Right kidney (tissue), 1 donor: ENCODE data around the gene CCDC102B.

Experiments
- DNase-seq: peaks from one replicate; pipeline ENCODE4 v3.0.0-alpha.2; 2016

CCDC102B gene

GRCh38 chr18:69088973-69089372 is 291.1 kb downstream of the CCDC102B start:
- no peak for DNase-seq

GRCh38 chr18:69097349-69097748 is 299.5 kb downstream of the CCDC102B start:
- no peak for DNase-seq

- DNase-seq: no peak
These were observed 305.1 kb downstream of the CCDC102B start for GRCh38 chr18:69102959-69103358.
